Smooth muscle cell (in vitro differentiated cells): ENCODE results near the gene HKDC1. TPM values are rescaled to one million over a fixed set of nuclear protein-coding genes. Genes with fewer than 3 reads are reported as not detected.

Experiments used
- DNase-seq: peaks from one replicate; lab custom pipeline; 2025; ENCODE audit not compliant: unreplicated experiment; lab: John Stamatoyannopoulos, UW
- H2AFZ ChIP-seq: fragments of 200-600 bp; sonication (generic); 2 replicates; pipeline ENCODE4 v1.6.0; 2016; ENCODE audit warnings: antibody characterized with exemption, low read depth, mild to moderate bottlenecking
- H3F3A ChIP-seq: fragments of 200-600 bp; sonication (generic); 2 replicates; pipeline ENCODE4 v1.6.0; 2017; ENCODE audit warnings: antibody characterized with exemption, low read depth
- H3K27ac ChIP-seq: fragments of 200-600 bp; sonication (generic); 2 replicates; pipeline ENCODE4 v1.5.1; 2016; ENCODE audit warnings: low read depth, mild to moderate bottlenecking
- H3K27me3 ChIP-seq: fragments of 200-600 bp; sonication (generic); 2 replicates; pipeline ENCODE4 v1.6.1; 2016; ENCODE audit warnings: low read depth, mild to moderate bottlenecking
- H3K36me3 ChIP-seq: fragments of 200-600 bp; sonication (generic); 2 replicates; pipeline ENCODE4 v1.5.1; 2016; ENCODE audit warnings: low read depth
- H3K4me1 ChIP-seq: fragments of 200-600 bp; sonication (generic); 2 replicates; pipeline ENCODE4 v1.5.1; 2016; ENCODE audit warnings: low read depth
- H3K4me2 ChIP-seq: fragments of 200-600 bp; sonication (generic); 2 replicates; pipeline ENCODE4 v1.6.0; 2016; ENCODE audit warnings: mild to moderate bottlenecking
- H3K4me3 ChIP-seq: fragments of 200-600 bp; sonication (generic); 2 replicates; pipeline ENCODE4 v1.5.1; 2016; ENCODE audit warnings: mild to moderate bottlenecking
- H3K79me2 ChIP-seq: fragments of 200-600 bp; sonication (generic); 2 replicates; pipeline ENCODE4 v1.6.0; 2016; ENCODE audit warnings: low read depth, mild to moderate bottlenecking
- H3K9ac ChIP-seq: fragments of 200-600 bp; sonication (generic); 2 replicates; pipeline ENCODE4 v1.6.0; 2016; ENCODE audit warnings: low read depth
- H3K9me3 ChIP-seq: fragments of 200-600 bp; sonication (generic); replicated peaks from 2 replicates; pipeline ENCODE4 v1.5.1; 2016; ENCODE audit warnings: low read depth
- H4K20me1 ChIP-seq: fragments of 200-600 bp; sonication (generic); 2 replicates; pipeline ENCODE4 v1.6.0; 2016; ENCODE audit warnings: low read depth
- CTCF ChIP-seq: fragments of 200-600 bp; sonication (generic); IDR thresholded peaks from 2 replicates; pipeline ENCODE4 v1.5.1; 2017; ENCODE audit warnings: borderline replicate concordance, mild to moderate bottlenecking, antibody characterized with exemption; ENCODE audit not compliant: insufficient read depth, poor library complexity, severe bottlenecking
- WGBS: methylation state at CpG from one replicate; pipeline ENCODE4 v1.1.7; 2016; ENCODE audit warnings: low lambda C conversion rate; 5-methylcytosine and 5-hydroxymethylcytosine counted together
- polyA plus RNA-seq: library from polyadenylated mRNA; unstranded; fragments of >200 nt; fragmentation: Nextera tagmentation; extraction: Ambion mirVana; gene quantifications from 2 replicates; pipeline ENCODE4 v1.2.1, GENCODE V29; 2016
- total RNA-seq: library from RNA; depleted of rRNA; stranded (reverse); fragments of >200 nt; gene quantifications from 2 replicates; pipeline ENCODE4 v1.2.3, GENCODE V29; 2014

The HKDC1 gene
- total and polyA plus RNA-seq, 2 experiments from 2014 or later: 0.09 to 0.27 TPM

- no peaks in the 10 kb centered on the region for H3K79me2 ChIP-seq
- H3K27me3 ChIP-seq: no peaks in the 10 kb centered on the region
- no peaks in the 10 kb centered on the region for H3K9me3 ChIP-seq
- no peaks in the 10 kb centered on the region for H3K4me1 ChIP-seq
- no peaks in the 10 kb centered on the region for H3K36me3 ChIP-seq
- H3K27ac ChIP-seq: no peak overlapping the region
- DNase-seq: no peak
- WGBS: 29% methylated on average over 4 of the region's 4 CpGs
- H3K4me2 ChIP-seq: no peak overlapping the region
- no peak overlapping the region for H3K9ac ChIP-seq
- H4K20me1 ChIP-seq: no peaks in the 10 kb centered on the region
- no peak overlapping the region for H3K4me3 ChIP-seq
- H3F3A ChIP-seq: peaks cover 3% of the 10 kb centered on the region
- no peak for TF ChIP-seq CTCF
- H2AFZ ChIP-seq: no peak overlapping the region
These were observed 91.2 kb downstream of the HKDC1 start for GRCh38 chr10:69311309-69311708.

DNA sequence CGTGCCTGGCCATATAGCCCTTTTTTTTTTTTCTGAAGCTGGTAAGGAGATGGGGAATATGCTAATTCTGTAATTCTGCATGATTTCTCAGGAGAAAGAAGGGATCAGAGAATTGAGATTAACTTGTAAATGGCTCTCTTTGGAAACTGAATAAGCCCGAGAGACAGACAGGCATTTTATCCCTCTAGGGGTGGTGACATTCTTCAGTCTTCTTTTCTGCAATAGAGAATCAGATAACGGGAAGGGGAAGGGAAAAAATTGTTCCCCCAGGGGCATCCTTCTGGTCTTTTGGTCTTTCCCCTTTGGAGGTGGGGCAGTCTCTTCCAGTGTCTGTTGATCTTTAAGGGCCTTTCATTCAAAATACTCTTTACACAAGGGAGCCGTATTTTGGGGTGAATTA is 92.4 kb downstream of the HKDC1 start:
- Histone ChIP-seq H3F3A (peaks cover 8% of the 10 kb centered on the region), H3K4me1 (no peaks in the 10 kb centered on the region)

DNA sequence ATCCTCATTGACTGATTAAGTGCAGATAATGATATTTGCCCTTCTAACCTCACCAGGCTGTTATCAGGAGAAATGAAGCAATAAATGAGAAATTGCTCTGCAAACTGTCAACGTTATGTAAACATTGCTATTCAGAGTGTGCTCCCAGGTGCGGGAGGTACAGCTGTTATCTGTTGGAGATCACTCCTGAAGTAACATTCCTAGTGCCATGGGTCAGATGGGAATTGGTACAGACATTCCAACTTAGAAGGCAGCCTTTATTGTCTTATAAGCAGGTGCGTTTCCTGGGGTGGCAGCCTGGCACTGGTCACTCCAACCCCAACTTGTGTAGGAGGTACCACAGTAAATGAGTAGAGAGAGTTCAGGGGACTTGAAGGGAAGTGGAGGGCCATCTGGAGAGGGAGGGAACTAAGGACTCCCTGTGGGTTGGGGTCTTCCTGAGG is 95.0 kb downstream of the HKDC1 start:
- no peak for DNase-seq
- TF ChIP-seq CTCF: no peak
- Histone ChIP-seq H3F3A (peaks cover 10% of the 10 kb centered on the region), H3K4me2 (no peak overlapping the region), H3K9me3 (no peaks in the 10 kb centered on the region), H3K79me2 (peaks cover 13% of the 10 kb centered on the region), H3K4me3 (no peak overlapping the region), H3K36me3 (no peaks in the 10 kb centered on the region), H2AFZ (no peak overlapping the region), H3K27ac (no peak overlapping the region), H3K4me1 (peaks cover 5% of the 10 kb centered on the region), H3K9ac (no peak overlapping the region), H4K20me1 (peaks cover 7% of the 10 kb centered on the region), H3K27me3 (no peaks in the 10 kb centered on the region)
- 79% methylated on average over 3 of the region's 3 CpGs for WGBS

More for the DNA sequence above, 92.4 kb downstream of the HKDC1 start:
- H3K9me3 ChIP-seq: no peaks in the 10 kb centered on the region
- H3K4me3 ChIP-seq: no peak overlapping the region
- DNase-seq: no peak
- TF ChIP-seq CTCF: no peak
- H3K79me2 ChIP-seq: no peaks in the 10 kb centered on the region
- H3K27ac ChIP-seq: no peak overlapping the region
- no peak overlapping the region for H3K9ac ChIP-seq
- no peak overlapping the region for H2AFZ ChIP-seq
- WGBS: 34% methylated on average over 4 of the region's 4 CpGs
- H3K36me3 ChIP-seq: no peaks in the 10 kb centered on the region
- no peaks in the 10 kb centered on the region for H3K27me3 ChIP-seq
- no peaks in the 10 kb centered on the region for H4K20me1 ChIP-seq
- H3K4me2 ChIP-seq: no peak overlapping the region

GRCh38 chr10:69315610-69316312 is 95.6 kb downstream of the HKDC1 start:
- no peaks in the 10 kb centered on the region for H3K27me3 ChIP-seq
- H4K20me1 ChIP-seq: peaks cover 14% of the 10 kb centered on the region
- no peaks in the 10 kb centered on the region for H3K36me3 ChIP-seq
- peak overlapping the region; percentile 66 for H3K27ac ChIP-seq
- no peak overlapping the region for H3K9ac ChIP-seq
- WGBS: 78% methylated on average over 6 of the region's 6 CpGs
- no peak overlapping the region for H2AFZ ChIP-seq
- H3K4me1 ChIP-seq: peaks cover 5% of the 10 kb centered on the region
- H3K79me2 ChIP-seq: peaks cover 20% of the 10 kb centered on the region
- no peak overlapping the region for H3K4me2 ChIP-seq
- no peak for DNase-seq
- no peaks in the 10 kb centered on the region for H3K9me3 ChIP-seq
- TF ChIP-seq CTCF: no peak
- H3K4me3 ChIP-seq: no peak overlapping the region
- peaks cover 10% of the 10 kb centered on the region for H3F3A ChIP-seq
